Limb (tissue), 2 donors: Measurements from ENCODE around the gene BRD3OS.
A peak's percentile ranks its signal among the peaks of the same experiment; 100 is the strongest.

Experiments used
- DNase-seq, 2 donors: peaks; one replicate each; pipeline ENCODE4 v3.0.0-alpha.2; 2016; ENCODE audit errors: extremely low spot score in 2 of 2

The BRD3OS gene

DNA sequence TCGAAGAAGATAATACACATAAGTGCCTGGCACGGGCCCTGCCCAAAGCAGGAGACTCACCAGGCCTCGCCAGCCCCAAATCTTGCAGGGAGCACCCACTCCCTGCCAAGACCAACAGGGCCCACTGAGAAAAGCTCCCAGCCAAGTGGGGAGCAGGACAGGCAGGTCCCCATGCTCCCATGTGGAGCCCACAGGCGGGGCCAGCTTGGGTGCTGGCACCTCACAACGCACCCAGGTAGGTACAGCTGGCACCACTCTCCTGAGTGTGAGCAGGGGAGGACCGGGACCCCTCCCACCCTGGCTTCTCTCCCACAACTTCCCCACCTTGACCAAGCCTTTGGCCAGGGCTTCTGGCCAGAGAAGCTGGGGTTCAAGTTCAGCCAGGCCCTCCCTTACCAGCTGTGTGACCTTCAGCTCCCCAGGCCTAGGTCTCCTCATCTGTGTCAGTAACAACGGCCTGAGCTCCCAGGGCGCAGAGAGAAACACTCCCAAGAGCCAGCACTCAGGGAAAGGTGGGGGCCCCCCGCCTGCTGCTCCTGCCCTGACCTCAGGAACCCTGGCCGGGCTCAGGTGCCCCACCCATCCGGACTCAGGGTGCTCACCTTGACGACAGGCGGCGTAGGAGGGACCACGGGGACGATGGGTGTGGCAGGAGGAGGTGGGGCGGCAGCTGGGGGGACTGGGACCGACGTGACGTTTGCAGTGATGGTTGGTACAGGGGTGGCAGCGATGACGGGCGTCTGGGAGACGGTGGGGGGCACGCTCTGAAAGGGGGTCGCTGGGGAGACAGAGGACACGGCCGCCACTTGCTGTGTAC is 24.7 kb downstream of the BRD3OS start:
- no peak for DNase-seq

DNA sequence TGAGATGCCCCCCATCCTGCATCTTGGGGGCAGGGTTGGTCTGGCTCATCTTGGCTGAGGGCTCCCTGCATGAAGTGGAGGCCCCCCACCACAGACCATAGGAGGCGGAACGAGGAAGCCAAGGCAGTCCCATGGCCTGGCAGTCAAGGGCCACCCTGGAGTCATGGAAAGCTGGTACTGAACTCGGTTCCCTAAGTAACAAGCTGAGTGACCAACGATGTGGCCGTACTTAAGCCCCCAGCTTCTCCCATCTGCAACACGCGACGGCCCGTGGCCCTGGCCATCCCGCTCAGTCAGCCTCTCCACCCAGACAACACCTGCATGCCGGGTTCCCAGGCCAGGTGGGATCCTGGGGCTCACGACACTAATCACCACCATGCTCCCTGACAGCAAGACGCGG is 25.4 kb downstream of the BRD3OS start:
- DNase-seq: no peak

DNA sequence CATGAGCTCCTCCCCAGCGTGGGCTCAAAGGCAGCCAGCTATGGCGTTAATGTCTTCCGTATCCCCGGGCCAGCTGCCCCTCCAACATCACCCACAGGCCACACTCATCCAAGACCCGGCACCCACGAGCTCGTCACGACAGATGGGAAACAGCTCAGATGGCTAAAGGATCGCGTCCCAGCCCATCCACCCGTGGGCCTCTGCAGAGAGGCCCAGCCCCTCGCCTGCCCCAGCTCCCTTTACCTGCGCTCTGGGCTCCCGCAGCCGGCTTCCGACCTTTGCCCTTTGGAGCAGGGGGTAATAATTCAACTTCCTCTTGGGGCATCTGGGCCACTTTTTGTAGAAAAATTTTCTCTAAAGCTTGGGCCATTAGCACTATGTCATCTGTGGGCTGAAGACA is 26.0 kb downstream of the BRD3OS start:
- DNase-seq: no peak

DNA sequence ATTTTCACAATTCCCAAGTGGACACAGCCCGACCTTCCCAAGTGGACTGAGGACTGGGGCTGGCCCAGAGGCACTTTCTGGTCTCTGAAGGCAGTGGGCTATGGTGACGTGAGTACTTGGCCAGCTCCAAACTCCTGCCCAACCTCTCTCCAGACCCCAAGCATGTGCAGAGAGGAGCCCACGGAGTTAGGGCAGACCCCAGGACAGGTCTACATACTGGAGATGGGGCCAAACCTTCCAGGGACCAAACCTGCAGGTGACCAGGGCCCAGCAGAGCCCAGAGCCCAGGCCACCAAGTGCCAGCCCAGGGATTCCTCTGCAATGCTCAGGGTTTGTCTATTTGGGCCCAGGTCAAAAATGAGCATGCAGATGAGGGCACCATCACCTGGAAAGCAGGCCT is 27.2 kb downstream of the BRD3OS start:
- DNase-seq: no peak

DNA sequence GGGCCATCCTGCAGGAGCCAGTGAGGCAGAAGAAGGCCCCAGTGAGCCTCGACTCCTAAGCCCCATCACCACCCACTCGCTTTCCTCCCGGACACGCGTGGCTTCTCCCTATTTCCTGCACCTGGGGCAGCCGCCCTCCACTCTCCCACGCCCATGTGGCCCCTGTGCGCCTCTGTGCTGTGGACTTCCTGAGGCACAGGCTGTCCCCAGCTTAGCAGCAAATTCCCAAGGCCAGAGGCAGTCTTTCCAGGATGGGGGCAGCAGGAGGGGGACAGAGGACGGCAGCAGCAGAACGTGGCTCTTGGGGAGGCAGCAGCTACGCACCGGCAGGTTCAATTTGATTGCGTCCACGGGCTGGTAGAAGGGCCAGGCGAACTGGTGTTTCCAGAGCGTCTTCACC is 27.7 kb downstream of the BRD3OS start:
- DNase-seq: no peak

DNA sequence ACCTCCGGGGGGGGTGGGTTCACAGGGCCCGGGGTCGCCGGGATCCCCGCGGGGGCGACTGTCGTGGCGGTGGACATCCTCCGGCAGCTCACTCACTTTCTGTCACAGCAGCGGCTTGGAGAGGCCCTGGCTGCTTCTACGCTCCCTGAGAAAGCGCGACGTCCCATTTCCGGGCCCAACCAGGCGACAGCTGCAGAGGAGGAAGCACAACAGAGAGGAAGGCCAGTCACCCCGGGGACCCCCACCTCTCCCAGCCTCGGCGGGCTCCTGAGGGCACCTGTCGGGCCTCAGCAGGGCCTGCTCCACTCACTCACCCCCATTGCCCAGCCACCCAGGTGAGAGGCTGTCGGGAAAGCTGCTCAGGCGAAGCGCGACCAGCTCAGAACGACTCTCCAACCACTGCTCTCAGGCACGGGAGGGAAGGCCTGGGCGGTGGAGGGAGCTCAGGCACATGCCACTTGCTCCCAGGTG is 28.2 kb downstream of the BRD3OS start:
- DNase-seq: no peak

DNA sequence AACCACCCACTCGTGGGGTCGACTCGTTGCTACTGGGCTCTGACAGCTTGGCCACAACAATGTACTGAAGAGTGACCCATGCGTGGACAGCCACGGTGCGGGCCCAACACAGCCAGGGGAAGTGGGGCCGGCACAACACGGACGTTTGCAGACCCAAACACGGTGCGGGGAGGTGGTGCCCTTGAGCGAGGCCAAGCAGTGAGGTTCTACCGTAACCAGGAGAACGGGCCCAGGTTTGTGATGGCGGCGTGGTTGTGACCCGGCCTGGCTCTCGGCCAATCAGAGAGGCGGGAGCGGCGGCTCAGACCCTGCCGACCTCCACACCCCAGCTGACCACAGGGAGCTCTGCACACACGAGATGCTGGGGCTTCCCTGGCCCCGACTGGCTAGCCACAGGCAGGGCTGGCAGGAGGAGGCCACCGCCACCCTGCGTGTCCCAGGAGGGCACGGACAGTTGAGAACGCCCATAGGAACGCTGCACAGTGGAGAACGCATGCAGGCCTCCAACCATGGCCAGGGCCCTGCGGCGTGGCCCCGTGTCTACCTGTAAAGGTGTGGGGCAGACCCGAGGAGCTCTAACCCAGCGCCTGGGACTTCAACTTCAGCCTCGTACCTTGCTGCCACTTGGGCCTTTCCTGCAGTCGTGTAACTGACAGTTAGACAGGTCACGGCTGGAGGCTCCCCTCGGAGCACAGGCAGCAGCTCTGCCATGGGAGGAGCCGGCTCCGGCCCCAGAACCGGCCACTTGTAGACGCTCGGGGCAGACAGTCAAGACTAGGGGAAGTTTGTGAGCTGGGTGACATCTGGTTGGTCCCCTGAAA is 28.9 kb downstream of the BRD3OS start:
- no peak for DNase-seq

DNA sequence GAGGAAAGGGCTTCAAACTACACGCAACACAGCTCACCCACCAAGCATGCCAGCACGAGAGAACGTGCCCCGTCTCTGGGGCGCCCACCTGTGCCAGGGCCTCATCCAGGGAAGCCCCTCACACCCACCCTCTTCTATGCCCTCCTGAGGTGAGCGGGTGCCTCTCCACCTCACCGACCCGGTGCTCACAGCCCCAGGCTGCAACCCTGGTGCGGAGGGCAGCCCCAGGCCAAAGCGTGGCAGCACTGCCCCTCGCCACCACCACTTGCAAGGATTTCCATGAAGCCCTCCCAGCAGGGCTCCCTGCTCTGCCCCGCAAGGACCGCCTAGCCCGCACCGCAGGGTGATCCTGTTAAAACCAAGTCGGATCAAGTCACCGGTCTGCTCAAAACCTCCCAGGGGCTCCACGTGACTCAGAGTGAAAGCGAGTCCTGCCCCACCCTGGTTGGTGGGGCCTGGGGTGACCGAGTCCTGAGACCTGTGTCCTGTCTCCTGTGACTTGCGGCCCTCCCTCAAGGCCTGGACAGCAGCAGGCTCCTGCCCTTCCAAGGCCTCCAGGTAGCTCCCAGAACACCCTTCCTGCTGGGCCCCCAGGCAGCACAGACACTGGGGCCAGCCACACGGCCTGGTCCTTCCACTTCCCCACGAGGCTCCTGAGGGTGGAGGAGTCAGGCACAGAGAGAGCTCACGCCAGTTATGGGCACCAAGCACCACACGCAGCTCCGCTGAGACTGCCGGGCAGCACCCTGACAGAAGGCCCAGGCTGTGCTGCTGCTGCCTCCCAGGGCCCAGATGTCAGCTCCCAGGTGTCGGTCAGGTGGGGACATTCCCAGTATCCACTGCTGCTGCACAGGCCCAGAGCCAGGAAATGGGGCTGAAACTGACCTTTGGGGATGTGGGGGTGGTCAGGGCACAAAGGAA is 29.9 kb downstream of the BRD3OS start:
- DNase-seq: peak in 1 of 2 donors; percentile 33

DNA sequence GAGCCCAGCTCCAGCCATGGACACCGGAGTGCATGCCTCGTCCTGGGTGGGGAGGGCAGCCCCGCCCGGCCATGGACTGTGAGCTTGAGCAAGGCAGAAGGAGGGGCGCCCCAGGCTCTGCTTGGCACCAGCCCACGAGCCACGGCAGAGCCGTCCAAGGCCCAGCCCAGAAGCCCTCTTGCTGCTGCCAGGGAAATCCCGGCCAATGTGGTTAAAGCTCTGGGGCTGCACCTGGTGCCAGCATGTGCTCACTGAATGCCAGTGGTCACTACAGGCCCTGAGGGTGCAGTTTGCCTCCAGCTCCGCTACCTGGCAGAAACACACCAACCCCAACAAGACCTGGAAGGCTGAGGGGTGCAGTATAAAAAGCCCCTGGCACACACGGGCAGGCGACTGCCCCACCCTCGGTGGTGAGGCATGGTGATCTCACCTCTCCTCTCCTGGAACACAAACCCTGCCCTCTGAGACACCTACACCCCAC is 30.7 kb downstream of the BRD3OS start:
- peak; percentile 32 to 53 for DNase-seq

DNA sequence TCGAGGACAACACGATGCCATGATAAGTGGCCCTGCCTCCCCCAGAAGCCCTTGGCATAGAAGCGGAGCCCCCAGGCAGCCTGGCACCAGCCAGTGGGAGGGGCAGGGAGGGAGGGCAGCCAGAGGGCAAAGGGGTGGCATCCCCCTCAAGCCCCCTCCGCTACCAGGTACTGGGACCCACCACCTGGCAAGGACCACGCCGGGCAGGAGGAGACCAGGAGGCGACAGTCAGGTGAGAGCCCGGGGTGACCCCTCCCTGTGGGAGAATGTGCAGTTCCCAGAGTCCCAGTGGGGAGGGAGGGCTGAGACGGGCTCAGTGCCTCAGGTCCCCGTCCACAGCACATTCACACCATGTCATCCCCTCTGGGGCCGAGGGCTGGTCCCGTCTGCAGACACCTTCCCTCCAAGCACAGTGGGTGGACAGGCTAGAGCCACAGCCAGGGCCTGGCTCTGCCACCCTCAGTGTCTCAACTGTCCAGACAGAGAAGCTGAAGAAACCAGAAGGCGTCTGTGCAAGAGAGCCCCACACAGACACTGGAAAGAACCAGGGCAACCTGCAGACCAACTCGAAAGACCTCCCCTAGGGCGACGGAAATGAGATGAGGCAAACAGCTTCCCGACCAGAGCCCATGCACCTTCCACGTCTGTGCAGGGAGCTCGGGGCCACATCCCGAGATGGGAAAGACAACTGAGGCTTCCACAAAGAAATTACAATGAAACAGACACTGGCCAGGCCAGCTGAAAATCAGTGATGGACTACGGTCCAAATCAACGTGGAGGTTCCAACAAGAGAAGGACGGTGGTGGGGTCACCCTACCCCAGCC is 31.4 kb downstream of the BRD3OS start:
- DNase-seq: peak in 1 of 2 donors; percentile 31

DNA sequence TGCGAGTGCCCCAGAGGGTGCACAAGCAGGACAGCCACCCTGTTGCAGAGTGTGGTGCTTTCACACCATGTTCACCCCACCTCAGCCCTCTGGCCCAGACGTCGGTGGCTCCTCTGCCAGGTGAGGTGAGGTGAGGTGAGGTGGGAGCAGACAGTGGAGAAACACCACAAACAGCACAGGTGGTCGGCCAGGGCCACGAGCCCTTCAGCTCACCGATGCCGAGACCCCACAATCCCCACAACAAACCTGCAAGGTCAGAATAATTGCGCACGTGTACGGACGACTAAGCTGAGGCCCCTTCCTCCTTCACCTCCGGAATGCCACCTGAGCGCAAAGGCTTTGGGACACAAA is 32.0 kb downstream of the BRD3OS start:
- DNase-seq: no peak

DNA sequence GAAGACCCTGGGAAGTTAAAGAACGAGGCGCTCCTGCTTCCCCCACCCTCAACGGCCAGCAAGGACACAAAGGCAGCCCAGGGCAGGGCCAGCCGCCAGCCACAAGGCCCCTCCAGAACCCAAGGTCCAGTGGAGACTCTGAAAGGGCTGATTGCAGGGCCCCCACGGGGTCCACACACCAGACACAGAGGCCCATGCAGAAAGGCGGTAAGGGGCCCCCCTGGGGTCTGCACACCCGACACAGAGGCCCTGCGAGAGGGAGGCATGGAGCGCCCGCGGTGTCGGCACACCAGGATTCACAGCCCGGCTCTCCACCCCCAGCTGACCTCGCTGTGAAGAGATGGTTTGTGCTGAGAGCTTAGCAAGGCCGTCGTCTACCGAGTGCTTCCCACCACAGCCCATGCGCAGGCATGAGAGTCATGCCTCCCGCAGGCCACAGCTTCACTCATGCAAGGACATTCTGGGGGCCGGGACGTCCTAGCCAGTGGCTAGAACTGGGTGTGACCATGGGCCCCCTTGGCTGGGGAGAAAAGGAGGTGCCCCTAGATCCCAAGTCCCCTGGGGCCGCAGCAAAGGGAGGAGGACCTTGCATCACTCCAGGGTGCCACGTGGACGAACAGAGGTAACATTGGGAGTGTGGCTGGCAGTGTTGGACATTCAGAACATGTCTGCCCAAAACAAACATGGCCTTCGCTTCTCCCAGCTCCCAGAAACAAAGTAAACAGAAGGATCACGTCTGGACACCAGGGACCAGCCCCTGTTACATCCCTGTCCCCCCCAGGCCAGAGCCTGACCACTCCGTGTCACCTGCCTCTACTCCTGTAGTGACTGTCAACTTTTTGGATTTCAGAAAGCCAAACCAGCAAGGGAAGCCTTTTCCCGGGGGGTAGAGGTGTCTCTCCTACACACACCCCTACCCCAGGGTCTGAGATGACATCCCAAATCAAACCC is 32.7 kb downstream of the BRD3OS start:
- DNase-seq: peak in 1 of 2 donors; percentile 37

DNA sequence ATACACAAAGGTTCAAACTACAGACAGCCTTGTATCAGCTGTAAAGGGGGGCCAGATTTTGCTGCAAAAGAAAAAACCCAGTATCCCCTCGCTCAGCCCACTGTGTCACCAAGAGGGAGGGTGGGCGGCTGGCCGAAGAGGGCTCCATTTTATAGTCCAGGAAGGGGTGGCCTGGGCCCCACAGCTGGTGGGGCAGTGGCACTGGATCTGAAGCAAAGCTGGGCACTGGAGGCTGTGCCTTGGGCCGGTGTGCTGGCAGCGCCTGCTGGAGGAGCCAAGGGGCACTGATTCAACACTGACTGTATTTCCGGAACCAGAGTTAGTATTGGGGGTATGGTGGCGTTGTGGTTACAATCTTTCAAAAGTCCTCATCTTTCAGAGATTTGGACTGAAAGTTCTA is 33.4 kb downstream of the BRD3OS start:
- DNase-seq: peak in 1 of 2 donors; percentile 35

DNA sequence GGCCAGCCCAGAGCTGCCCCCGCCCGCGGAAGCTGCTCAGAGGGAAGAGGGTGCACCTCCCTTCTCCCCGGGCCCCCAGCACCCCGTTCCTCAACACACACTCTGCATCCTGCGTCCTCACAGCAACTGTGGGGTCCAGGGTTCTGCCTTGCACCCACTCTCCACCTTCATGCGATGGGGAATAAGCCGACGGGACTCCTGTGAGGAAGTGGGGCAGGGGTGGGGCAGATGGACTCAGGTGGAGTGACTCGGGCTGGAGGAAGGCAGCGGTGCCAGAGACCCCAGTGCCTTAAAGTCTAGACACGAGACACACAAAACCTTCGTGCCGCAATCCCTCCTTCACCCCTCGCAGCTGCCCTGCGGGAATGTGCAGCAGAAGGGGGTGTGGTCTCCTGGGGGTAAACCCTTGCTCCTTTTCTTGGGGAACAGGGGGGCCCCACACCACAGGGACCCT is 33.9 kb downstream of the BRD3OS start:
- DNase-seq: peak in 1 of 2 donors; percentile 25

DNA sequence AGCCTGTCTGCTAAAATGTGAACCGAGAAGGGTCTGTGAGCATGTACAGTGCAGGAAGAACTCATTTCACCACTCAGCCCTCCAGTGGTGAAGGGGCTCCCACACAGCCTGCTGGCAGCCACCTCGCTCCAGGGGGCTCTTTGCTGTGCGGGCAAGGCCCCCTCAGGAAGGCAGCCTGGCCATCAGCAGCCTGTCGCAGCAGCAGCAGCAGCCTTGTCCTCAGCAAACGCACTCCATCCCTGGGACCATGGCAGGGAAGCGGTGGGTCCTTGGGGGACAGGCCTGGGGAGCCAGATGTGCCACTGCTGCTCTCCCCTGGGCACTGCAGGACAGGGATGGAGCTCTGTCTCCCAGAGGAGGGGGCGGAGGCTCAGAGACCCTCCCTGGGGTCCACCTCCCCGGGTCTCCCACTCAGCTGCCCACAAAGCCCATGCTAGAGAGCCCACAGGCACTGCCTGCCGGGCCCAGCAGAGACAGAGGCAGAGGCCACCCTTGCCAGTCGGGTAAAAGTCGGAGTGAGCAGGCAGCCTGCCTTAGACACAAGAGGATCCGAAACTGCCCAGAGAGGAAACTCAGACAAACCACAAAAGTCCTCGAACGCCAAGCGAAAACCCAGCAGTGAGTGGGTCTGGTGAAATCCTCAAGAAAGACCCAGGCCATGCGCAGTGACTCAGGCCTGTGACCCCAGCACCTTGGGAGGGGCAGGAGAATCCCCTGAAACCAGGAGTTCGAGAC is 34.5 kb downstream of the BRD3OS start:
- peak in 1 of 2 donors; percentile 27 for DNase-seq

DNA sequence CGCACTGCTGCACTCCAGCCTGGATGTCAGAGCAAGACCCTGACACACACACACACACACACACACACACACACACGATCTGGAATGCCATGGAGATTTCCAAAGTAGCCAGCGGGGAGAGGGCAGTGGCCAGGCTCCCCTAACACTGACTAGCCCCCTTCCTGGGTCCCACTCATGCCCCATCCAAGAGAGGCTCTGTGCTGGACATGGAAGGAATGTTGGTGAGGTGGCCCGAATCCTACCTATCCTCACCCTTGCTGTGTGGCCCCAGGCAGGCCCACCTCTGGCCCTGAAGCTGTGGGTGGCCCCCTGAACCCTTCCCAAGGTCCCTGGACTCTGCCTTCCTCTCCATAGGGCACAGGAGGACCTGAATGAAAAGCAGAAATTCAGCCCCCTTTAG is 35.3 kb downstream of the BRD3OS start:
- peak in 1 of 2 donors; percentile 32 for DNase-seq

DNA sequence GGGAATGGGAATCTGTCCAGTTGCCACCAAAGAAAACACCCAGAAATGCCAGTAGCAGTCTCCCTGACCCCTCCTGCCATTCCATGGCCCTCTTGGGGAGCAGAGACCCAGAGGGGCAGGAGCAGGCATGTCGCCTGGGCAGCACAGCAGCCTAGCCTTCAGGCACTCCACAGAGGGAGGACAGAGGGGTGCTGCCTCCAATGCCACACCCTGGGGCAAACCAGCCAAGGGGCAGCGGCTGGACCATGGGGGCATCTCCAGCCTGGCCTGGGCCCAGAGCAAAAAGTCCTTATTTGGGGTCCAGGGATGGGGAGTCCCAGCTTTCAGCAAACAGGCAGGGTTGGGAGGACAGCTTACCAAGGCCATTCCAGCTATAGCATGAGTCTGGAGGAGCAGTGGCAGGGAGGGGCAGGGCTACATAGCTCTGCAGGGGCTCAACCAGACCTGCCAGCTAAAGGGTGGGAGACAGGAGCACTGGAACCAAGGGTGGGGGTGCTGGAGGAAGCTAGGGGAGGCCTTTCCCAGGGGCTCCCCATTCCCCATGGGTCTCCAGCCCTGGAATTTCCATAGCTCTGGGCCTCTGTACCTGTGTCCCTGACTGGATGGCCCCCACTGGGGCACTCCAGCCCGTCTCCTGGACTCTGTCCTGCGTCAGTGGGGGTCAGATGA is 35.9 kb downstream of the BRD3OS start:
- DNase-seq: peak in 1 of 2 donors; percentile 25
